Caco-2 (cell line): ENCODE measurements around the gene PPP2R3B. TPM values are rescaled to one million over a fixed set of nuclear protein-coding genes. Genes with fewer than 3 reads are reported as not detected.
"Not testable (repeated sequence)": the region's sequence is repeated elsewhere in the genome, so short reads cannot be mapped to it uniquely, and the experiment has no call there.

Experiments used
- BruUV-seq: library from RNA; stranded (reverse); fragments of 400-500 nt; replicated peaks from 2 replicates; lab custom pipeline; 2021; lab: Mats Ljungman, UMichigan
- CTCF ChIA-PET: fragments of 300-600 bp; sonication (Branson Sonifier 250); formaldehyde crosslinking; loops from one replicate; lab custom pipeline; 2022; ENCODE audit warnings: antibody characterized with exemption; lab: Charles Lee
- POLR2A ChIA-PET: fragments of 300-600 bp; sonication (Branson Sonifier 250); formaldehyde crosslinking; loops from one replicate; lab custom pipeline; 2022; ENCODE audit warnings: antibody characterized with exemption; lab: Charles Lee
- DNase-seq, 2 experiments: peaks; one replicate each; pipeline versions ENCODE4 v3.0.0 to v3.0.0-alpha.2; 2020 to 2022
- H3K27me3 ChIP-seq: replicated peaks from 2 replicates; pipeline ENCODE4 v1.6.0; 2011; ENCODE audit warnings: low read length; ENCODE audit not compliant: control insufficient read depth, insufficient read depth
- H3K36me3 ChIP-seq: 2 replicates; pipeline ENCODE4 v1.5.1; 2011; ENCODE audit warnings: low read length; ENCODE audit not compliant: control insufficient read depth, insufficient read depth
- H3K4me1 ChIP-seq: fragments of 250-450 bp; sonication (Bioruptor Pico); 2 replicates; pipeline ENCODE4 v1.5.1; 2020; ENCODE audit warnings: mild to moderate bottlenecking
- H3K4me3 ChIP-seq: 2 replicates; pipeline ENCODE4 v1.5.1; 2011; ENCODE audit warnings: low read depth, mild to moderate bottlenecking, control low read depth, low read length
- H3K9me3 ChIP-seq: fragments of 250-450 bp; sonication (Bioruptor Pico); 2 replicates; pipeline ENCODE4 v1.5.1; 2020; ENCODE audit warnings: mild to moderate bottlenecking, moderate library complexity
- H3K27ac Mint-ChIP-seq: one replicate; pipeline ENCODE4 v1.8.0; 2022; ENCODE audit warnings: mixed read lengths; ENCODE audit not compliant: unreplicated experiment
- H3K27me3 Mint-ChIP-seq: one replicate; pipeline ENCODE4 v1.8.0; 2022; ENCODE audit warnings: mixed read lengths; ENCODE audit not compliant: insufficient read depth, unreplicated experiment
- H3K36me3 Mint-ChIP-seq: one replicate; pipeline ENCODE4 v1.8.0; 2022; ENCODE audit warnings: mild to moderate bottlenecking, mixed read lengths; ENCODE audit not compliant: insufficient read depth, unreplicated experiment
- H3K4me1 Mint-ChIP-seq: one replicate; pipeline ENCODE4 v1.8.0; 2022; ENCODE audit warnings: low read depth, mixed read lengths; ENCODE audit not compliant: unreplicated experiment
- H3K4me3 Mint-ChIP-seq: one replicate; pipeline ENCODE4 v1.8.0; 2022; ENCODE audit warnings: mild to moderate bottlenecking, moderate library complexity, mixed read lengths; ENCODE audit not compliant: unreplicated experiment
- H3K9me3 Mint-ChIP-seq: one replicate; pipeline ENCODE4 v1.8.0; 2022; ENCODE audit warnings: mixed read lengths; ENCODE audit not compliant: unreplicated experiment
- intact Hi-C: fragments of 100-400 bp; cut with micrococcal nuclease; formaldehyde crosslinking; loops from one replicate; pipeline ENCODE4 v1.10.0; 2022; ENCODE audit not compliant: unreplicated experiment
- total RNA-seq: library from RNA; stranded (reverse); gene quantifications from 2 replicates; pipeline ENCODE4 v1.2.3, GENCODE V29; 2022
- TF ChIP-seq, protein P1 (sequence below), 2 experiments: fragments of 200-600 bp in 1 of 2; IDR thresholded peaks; 1 replicate in 1 of 2; 2 replicates in 1 of 2; pipeline versions ENCODE4 v1.5.1 to v1.8.0; 2011 to 2022; ENCODE audit warnings: antibody characterized with exemption in 1 of 2, control low read depth in 1 of 2, inconsistent platforms in 1 of 2, low read depth in 1 of 2, low read length in 1 of 2, mild to moderate bottlenecking in 1 of 2, moderate library complexity in 1 of 2; ENCODE audit not compliant: insufficient read depth in 1 of 2, severe bottlenecking in 1 of 2, unreplicated experiment in 1 of 2

The PPP2R3B gene
- total RNA-seq, 1 experiment from 2014 or later, result 71.3 TPM

DNA sequence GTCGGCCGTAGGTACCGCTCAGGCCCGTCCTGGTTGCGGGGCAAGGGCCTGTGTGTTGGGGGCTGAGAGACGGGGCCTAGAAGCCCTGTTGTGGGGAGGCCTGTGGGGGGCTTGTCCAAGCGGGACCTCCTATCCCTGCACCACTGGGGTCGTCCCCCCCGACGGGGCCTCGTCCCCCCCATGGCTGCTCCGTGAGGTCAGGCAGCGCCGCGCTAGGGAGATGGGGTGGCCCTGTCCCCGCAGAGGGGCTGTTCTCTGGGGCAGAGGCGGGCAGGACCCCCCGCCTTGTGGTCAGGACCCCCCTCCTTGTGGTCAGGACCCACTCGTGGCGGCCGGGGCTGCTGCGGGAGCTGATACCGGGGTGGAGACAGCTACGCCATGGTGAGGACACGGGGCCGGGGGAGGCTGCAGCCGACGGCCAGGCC is 56.0 kb downstream of the PPP2R3B start:
- intact Hi-C loops, result no loop called here
- peaks cover 10% of the 10 kb centered on the region; the same call in 1 of the 2 replicates for H3K9me3 ChIP-seq
- no peaks in the 10 kb centered on the region for H3K27me3 Mint-ChIP-seq
- no peaks in the 10 kb centered on the region for H3K4me1 ChIP-seq
- no TSS peak for BruUV-seq
- ChIA-PET POLR2A (no interaction called here), CTCF (no interaction called here)
- no peaks in the 10 kb centered on the region for H3K9me3 Mint-ChIP-seq
- no peak overlapping the region for H3K27ac Mint-ChIP-seq
- H3K4me1 Mint-ChIP-seq, result no peaks in the 10 kb centered on the region
- DNase-seq, result no peak
- H3K36me3 Mint-ChIP-seq, result peaks cover 62% of the 10 kb centered on the region
- H3K4me3 Mint-ChIP-seq, result no peak overlapping the region
- H3K4me3 ChIP-seq, result no peak overlapping the region
- H3K27me3 ChIP-seq, result no peaks in the 10 kb centered on the region
- TF ChIP-seq, protein P1, sequence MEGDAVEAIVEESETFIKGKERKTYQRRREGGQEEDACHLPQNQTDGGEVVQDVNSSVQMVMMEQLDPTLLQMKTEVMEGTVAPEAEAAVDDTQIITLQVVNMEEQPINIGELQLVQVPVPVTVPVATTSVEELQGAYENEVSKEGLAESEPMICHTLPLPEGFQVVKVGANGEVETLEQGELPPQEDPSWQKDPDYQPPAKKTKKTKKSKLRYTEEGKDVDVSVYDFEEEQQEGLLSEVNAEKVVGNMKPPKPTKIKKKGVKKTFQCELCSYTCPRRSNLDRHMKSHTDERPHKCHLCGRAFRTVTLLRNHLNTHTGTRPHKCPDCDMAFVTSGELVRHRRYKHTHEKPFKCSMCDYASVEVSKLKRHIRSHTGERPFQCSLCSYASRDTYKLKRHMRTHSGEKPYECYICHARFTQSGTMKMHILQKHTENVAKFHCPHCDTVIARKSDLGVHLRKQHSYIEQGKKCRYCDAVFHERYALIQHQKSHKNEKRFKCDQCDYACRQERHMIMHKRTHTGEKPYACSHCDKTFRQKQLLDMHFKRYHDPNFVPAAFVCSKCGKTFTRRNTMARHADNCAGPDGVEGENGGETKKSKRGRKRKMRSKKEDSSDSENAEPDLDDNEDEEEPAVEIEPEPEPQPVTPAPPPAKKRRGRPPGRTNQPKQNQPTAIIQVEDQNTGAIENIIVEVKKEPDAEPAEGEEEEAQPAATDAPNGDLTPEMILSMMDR (IDR thresholded peaks at IDR 0.05; ENCODE audit: insufficient read depth in 1 of 2, low read depth in 1 of 2, low read length in 1 of 2, severe bottlenecking in 1 of 2, unreplicated experiment in 1 of 2), result no peak
- no peaks in the 10 kb centered on the region for H3K36me3 ChIP-seq

DNA sequence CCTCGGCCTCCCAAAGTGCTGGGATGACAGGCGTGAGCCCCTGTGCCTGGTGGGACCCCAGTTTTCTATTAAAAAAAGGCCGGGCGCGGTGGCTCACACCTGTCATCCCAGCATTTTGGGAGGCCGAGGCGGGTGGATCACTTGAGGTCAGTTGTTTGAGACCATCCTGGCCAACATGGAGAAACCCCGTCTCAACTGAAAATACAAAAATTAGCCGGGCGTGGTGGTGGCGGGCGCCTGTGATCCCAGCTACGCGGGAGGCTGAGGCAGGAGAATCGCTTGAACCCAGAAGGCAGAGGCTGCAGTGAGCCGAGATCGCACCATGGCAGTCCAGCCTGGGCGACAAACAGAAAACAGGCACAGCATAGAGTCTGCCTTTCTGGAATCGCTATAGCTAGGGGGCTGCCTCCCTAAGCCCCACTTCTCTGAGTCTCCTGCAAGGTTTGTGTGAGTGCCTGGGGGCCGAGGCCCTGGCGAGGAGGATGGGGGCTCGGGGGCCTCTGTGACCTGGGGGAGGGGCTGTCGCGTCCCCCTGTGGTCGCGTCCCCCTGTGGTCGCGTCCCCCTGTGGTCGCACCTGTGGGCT is 56.5 kb downstream of the PPP2R3B start:
- H3K36me3 ChIP-seq, H3K4me1 Mint-ChIP-seq, H3K9me3 ChIP-seq, CTCF ChIA-PET, H3K4me1 ChIP-seq, H3K27me3 ChIP-seq, H3K4me3 ChIP-seq, H3K27ac Mint-ChIP-seq, H3K9me3 Mint-ChIP-seq, POLR2A ChIA-PET, H3K27me3 Mint-ChIP-seq, H3K4me3 Mint-ChIP-seq, intact Hi-C loops, BruUV-seq, DNase-seq: not testable (repeated sequence)
- H3K36me3 Mint-ChIP-seq, result peaks cover 58% of the 10 kb centered on the region

- Mint-ChIP-seq H3K27ac (no peak overlapping the region), H3K27me3 (no peaks in the 10 kb centered on the region), H3K4me1 (no peaks in the 10 kb centered on the region), H3K9me3 (no peaks in the 10 kb centered on the region), H3K4me3 (no peak overlapping the region), H3K36me3 (peaks cover 50% of the 10 kb centered on the region)
- intact Hi-C loops, result no loop called here
- CTCF ChIA-PET, result no interaction called here
- POLR2A ChIA-PET, result no interaction called here
- Histone ChIP-seq H3K36me3 (no peaks in the 10 kb centered on the region), H3K4me3 (no peak overlapping the region), H3K27me3 (no peaks in the 10 kb centered on the region), H3K9me3 (peaks cover 10% of the 10 kb centered on the region; the same call in 1 of the 2 replicates), H3K4me1 (no peaks in the 10 kb centered on the region)
- no peak for DNase-seq
- BruUV-seq, result no TSS peak
- TF ChIP-seq, protein P1 (IDR thresholded peaks at IDR 0.05; ENCODE audit: insufficient read depth in 1 of 2, low read depth in 1 of 2, low read length in 1 of 2, severe bottlenecking in 1 of 2, unreplicated experiment in 1 of 2), result no peak
Observed at GRCh38 chrX:329291-329910, 57.3 kb downstream of the PPP2R3B start.
